Hematopoietic multipotent progenitor cell treated with erythropoietin and hydrocortisone succinate and interleukin-3 and kit ligand, for 4 days (in vitro differentiated cells): ENCODE results near the gene TBC1D2B.
A peak's percentile ranks its signal among the peaks of the same experiment; 100 is the strongest.

ENCODE experiments used
- DNase-seq: peaks from one replicate; pipeline ENCODE4 v3.0.0-alpha.2; 2015

Gene TBC1D2B

GRCh38 chr15:78093242-78094020 lies 15.9 kb upstream of the TBC1D2B start:
- DNase-seq = no peak

GRCh38 chr15:78092261-78093041 lies 14.9 kb upstream of the TBC1D2B start, which contains the start of gene SH2D7:
TSS of gene SH2D7 (plus strand) at chr15:78092561. CDS start at chr15:78092585, 24 bp downstream.
- peak; percentile 65 for DNase-seq

- DNase-seq = peak; percentile 41
Observed at GRCh38 chr15:78090422-78091063, 13.0 kb upstream of the TBC1D2B start.

- no peak for DNase-seq
Observed at GRCh38 chr15:78088773-78089080, 11.2 kb upstream of the TBC1D2B start.

- no peak for DNase-seq
Observed at GRCh38 chr15:78087951-78088772, 10.7 kb upstream of the TBC1D2B start.

GRCh38 chr15:78085928-78086327 lies 8.4 kb upstream of the TBC1D2B start:
- DNase-seq = no peak

- no peak for DNase-seq
Observed at GRCh38 chr15:78084449-78084750, 6.9 kb upstream of the TBC1D2B start.

- no peak for DNase-seq
Observed at GRCh38 chr15:78083687-78084448, 6.4 kb upstream of the TBC1D2B start.

GRCh38 chr15:78083186-78083585 lies 5.7 kb upstream of the TBC1D2B start:
- DNase-seq = no peak

GRCh38 chr15:78082743-78083110 lies 5.2 kb upstream of the TBC1D2B start:
- DNase-seq = no peak

- DNase-seq = no peak
Observed at GRCh38 chr15:78082106-78082742, 4.7 kb upstream of the TBC1D2B start.

- no peak for DNase-seq
Observed at GRCh38 chr15:78080088-78080460, 2.6 kb upstream of the TBC1D2B start.

- no peak for DNase-seq
Observed at GRCh38 chr15:78079298-78080087, 2.0 kb upstream of the TBC1D2B start.

GRCh38 chr15:78077871-78078210 lies 330 bp upstream of the TBC1D2B start:
- DNase-seq = no peak

- DNase-seq = no peak
Observed at GRCh38 chr15:78076231-78077052, 1.1 kb downstream of the TBC1D2B start.

- no peak for DNase-seq
Observed at GRCh38 chr15:78075490-78076230, 1.9 kb downstream of the TBC1D2B start.

- DNase-seq = no peak
Observed at GRCh38 chr15:78073046-78073787, 4.3 kb downstream of the TBC1D2B start.

GRCh38 chr15:78072080-78072892 lies 5.2 kb downstream of the TBC1D2B start:
- no peak for DNase-seq
